GM12878 (cell line): ENCODE measurements around the gene FAM13C. TPM values are rescaled to one million over a fixed set of nuclear protein-coding genes. Genes with fewer than 3 reads are reported as not detected.

Experiments used
- ATAC-seq: fragments of 200-7000 bp; cut with Tn5 transposase; 3 replicates; pipeline ENCODE4 v1.9.1; 2020; ENCODE audit warnings: mild to moderate bottlenecking, moderate library complexity
- BruUV-seq: library from RNA; stranded (reverse); fragments of 400-500 nt; replicated peaks from 2 replicates; lab custom pipeline; 2021; lab: Mats Ljungman, UMichigan
- CTCF ChIA-PET: fragments of 300-600 bp; sonication (Branson Sonifier 250); formaldehyde crosslinking; extraction: SDS; loops from one replicate; lab custom pipeline; 2021; ENCODE audit warnings: inconsistent platforms; lab: Yijun Ruan, JAX
- POLR2A ChIA-PET: fragments of 350-600 bp; formaldehyde crosslinking; extraction: SDS; loops from one replicate; lab custom pipeline; 2021; ENCODE audit warnings: inconsistent platforms; lab: Charles Lee
- RAD21 ChIA-PET: fragments of 300-600 bp; sonication (Branson Sonifier 250); formaldehyde crosslinking; loops from one replicate; lab custom pipeline; 2023; ENCODE audit warnings: antibody characterized with exemption; ENCODE audit not compliant: unreplicated experiment; lab: Charles Lee
- SMC1A ChIA-PET: fragments of 300-600 bp; sonication (Branson Sonifier 250); formaldehyde crosslinking; loops from one replicate; lab custom pipeline; 2023; ENCODE audit not compliant: unreplicated experiment, uncharacterized antibody; lab: Charles Lee
- DNase-seq: peaks from one replicate; pipeline ENCODE4 v3.0.0-alpha.2; 2011; ENCODE audit warnings: low read depth, low spot score
- FAIRE-seq: peaks from 3 replicates; lab custom pipeline; 2011; peaks lifted over from hg19 to GRCh38; lab: Jason Lieb, UNC
- H2AFZ ChIP-seq: 2 replicates; pipeline ENCODE4 v1.6.0; 2011; ENCODE audit warnings: low read depth, low read length, control low read depth; ENCODE audit not compliant: control insufficient read depth
- H3K27ac ChIP-seq: 2 replicates; pipeline ENCODE4 v1.5.1; 2011; ENCODE audit warnings: control low read depth; ENCODE audit not compliant: control insufficient read depth, insufficient read depth
- H3K27me3 ChIP-seq, 2 experiments: replicated peaks in 1 of 2; 2 replicates each; pipeline versions ENCODE4 v1.6.0 to v1.6.1; 2011; ENCODE audit warnings: low read length in 1 of 2; ENCODE audit not compliant: control insufficient read depth in 2 of 2, insufficient read depth in 2 of 2
- H3K36me3 ChIP-seq, 2 experiments: 2 replicates each; pipeline ENCODE4 v1.5.1; 2011; ENCODE audit warnings: low read length in 1 of 2; ENCODE audit not compliant: control insufficient read depth in 2 of 2, insufficient read depth in 2 of 2
- H3K4me1 ChIP-seq: 2 replicates; pipeline ENCODE4 v1.6.1; 2011; ENCODE audit warnings: mild to moderate bottlenecking, low read length, moderate library complexity, mixed read lengths; ENCODE audit not compliant: control insufficient read depth, insufficient read depth
- H3K4me2 ChIP-seq: 2 replicates; pipeline ENCODE4 v1.6.0; 2011; ENCODE audit warnings: control low read depth; ENCODE audit not compliant: control insufficient read depth, insufficient read depth
- H3K4me3 ChIP-seq: fragments of 200-600 bp; sonication (generic); 2 replicates; pipeline ENCODE4 v1.5.1; 2016
- H3K79me2 ChIP-seq: 2 replicates; pipeline ENCODE4 v1.6.0; 2011; ENCODE audit warnings: low read length; ENCODE audit not compliant: control insufficient read depth, insufficient read depth
- H3K9ac ChIP-seq: 2 replicates; pipeline ENCODE4 v1.8.0; 2011; ENCODE audit warnings: low read length, control low read depth, mixed read lengths; ENCODE audit not compliant: control insufficient read depth, insufficient read depth
- H3K9me3 ChIP-seq: replicated peaks from 3 replicates; pipeline ENCODE4 v1.5.1; 2011; ENCODE audit warnings: mild to moderate bottlenecking, low read length; ENCODE audit not compliant: control insufficient read depth, insufficient read depth
- H4K20me1 ChIP-seq: 2 replicates; pipeline ENCODE4 v1.6.0; 2011; ENCODE audit not compliant: control insufficient read depth, insufficient read depth
- MTA2 ChIP-seq: fragments of 450-650 bp; IDR thresholded peaks from 2 replicates; pipeline ENCODE4 v1.6.1; 2016; ENCODE audit warnings: low read depth, mild to moderate bottlenecking, moderate library complexity
- POLR2AphosphoS2 ChIP-seq: IDR thresholded peaks from 2 replicates; pipeline ENCODE4 v1.6.1; 2011; ENCODE audit warnings: low read depth, mild to moderate bottlenecking, low read length, improper control_type of control experiment, moderate library complexity
- POLR2AphosphoS5 ChIP-seq: IDR thresholded peaks from 2 replicates; pipeline ENCODE4 v1.6.1; 2011; ENCODE audit warnings: mild to moderate bottlenecking, low read length, inconsistent platforms
- YY1 ChIP-seq: IDR thresholded peaks from 2 replicates; pipeline ENCODE4 v1.6.1; 2011; ENCODE audit warnings: low read depth, mild to moderate bottlenecking, low read length
- ZZZ3 ChIP-seq: IDR thresholded peaks from 2 replicates; pipeline ENCODE4 v1.6.1; 2011; ENCODE audit warnings: low read depth; ENCODE audit not compliant: control insufficient read depth, insufficient read length
- WGBS: methylation state at CpG from one replicate; pipeline ENCODE4 v1.1.6; 2016; ENCODE audit warnings: low lambda C conversion rate; ENCODE audit not compliant: insufficient replicate concordance, insufficient coverage; ENCODE audit errors: missing lambda C conversion rate; 5-methylcytosine and 5-hydroxymethylcytosine counted together
- in situ Hi-C: fragments of 300-500 bp; cut with MboI; formaldehyde crosslinking; loops from 9 replicates; pipeline ENCODE4 v1.14.3; 2018; ENCODE audit warnings: mixed read lengths
- intact Hi-C: fragments of 100-400 bp; cut with micrococcal nuclease; formaldehyde crosslinking; loops from one replicate; pipeline ENCODE4 v1.14.2; 2022; ENCODE audit not compliant: unreplicated experiment
- polyA plus RNA-seq, 11 experiments: library from polyadenylated mRNA; depleted of rRNA in 4 of 11; unstranded in 6 of 11; stranded (reverse) in 5 of 11; fragments of >200 nt; fragmentation: Nextera tagmentation in 4 of 11; fragmentation: Illumina TruSeq in 1 of 11; extraction: Ambion mirVana in 4 of 11; extraction: Trizol in 1 of 11; gene quantifications; 1 replicate in 1 of 11; 2 replicates in 10 of 11; pipeline versions ENCODE4 v1.2.1 to v1.2.3, GENCODE V29; 2011 to 2016; ENCODE audit warnings: inconsistent platforms in 2 of 11, missing spikeins in 2 of 11, low read depth in 1 of 11
- total RNA-seq, 4 experiments: library from RNA; depleted of rRNA in 3 of 4; stranded (reverse); fragments of >200 nt in 3 of 4; fragmentation: Illumina TruSeq in 1 of 4; extraction: Trizol in 1 of 4; gene quantifications; 2 replicates each; pipeline versions ENCODE4 v1.2.1 to v1.2.3, GENCODE V29; 2013 to 2021
- TF ChIP-seq, protein P1 (sequence below): fragments of 450-650 bp; IDR thresholded peaks from 2 replicates; pipeline ENCODE4 v1.6.1; 2018; ENCODE audit warnings: mild to moderate bottlenecking, low read depth, moderate library complexity; ENCODE audit not compliant: partially characterized antibody
- TF ChIP-seq, protein P2 (sequence below): fragments of 450-650 bp; IDR thresholded peaks from 2 replicates; pipeline ENCODE4 v1.6.1; 2017; ENCODE audit warnings: low read depth, mild to moderate bottlenecking, moderate library complexity

Gene FAM13C
- total and polyA plus RNA-seq, 10 of the 15 experiments (the other 5 are each of a cell fraction or from before 2014, with no cell fraction given), result 0.04 to 0.31 (median 0.13) TPM; not detected in 5

DNA sequence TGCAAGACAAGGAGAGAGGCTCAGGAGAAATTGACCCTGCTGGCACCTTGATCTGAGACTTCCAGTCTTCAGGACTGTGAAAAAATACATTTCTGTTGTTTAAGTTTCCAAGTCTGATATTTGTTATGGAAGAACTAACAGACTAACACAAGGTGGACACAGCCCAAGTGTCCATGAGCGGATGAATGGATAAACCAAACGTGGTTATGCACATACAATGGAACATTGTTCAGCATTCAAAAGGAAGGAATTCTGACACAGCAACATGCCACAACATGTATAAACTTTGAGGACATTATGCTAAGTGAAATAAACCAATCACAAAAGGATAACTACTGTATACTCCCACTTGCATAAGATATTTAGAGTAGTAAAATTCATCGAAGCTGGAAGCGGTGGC lies 76.5 kb downstream of the FAM13C start:
- 64% methylated on average over 4 of the region's 4 CpGs for WGBS
- Histone ChIP-seq H3K9me3 (no peaks in the 10 kb centered on the region), H3K4me3 (no peak overlapping the region), H3K4me1 (no peaks in the 10 kb centered on the region), H3K36me3 (no peaks in the 10 kb centered on the region), H3K4me2 (no peak overlapping the region), H3K9ac (no peak overlapping the region), H3K27ac (no peak overlapping the region), H4K20me1 (no peaks in the 10 kb centered on the region), H3K27me3 (no peaks in the 10 kb centered on the region; a peak in 1 of 4 replicates), H3K79me2 (no peaks in the 10 kb centered on the region), H2AFZ (no peak overlapping the region)
- ATAC-seq, result no peak
- FAIRE-seq, result no peak
- SMC1A ChIA-PET, result interaction anchor here (1.4 kb wide), 1 partner anchor 334 kb away, joined by 6 read pairs; no protein-coding TSS in a partner anchor
- intact Hi-C loops (no loop called here), in situ Hi-C loops (no loop called here)
- POLR2A ChIA-PET, result no interaction called here
- TF ChIP-seq POLR2AphosphoS2, result no peak
- TF ChIP-seq POLR2AphosphoS5, result no peak
- TF ChIP-seq ZZZ3, result no peak
- no peak for TF ChIP-seq YY1
- TF ChIP-seq MTA2, result no peak
- TF ChIP-seq, protein P1, sequence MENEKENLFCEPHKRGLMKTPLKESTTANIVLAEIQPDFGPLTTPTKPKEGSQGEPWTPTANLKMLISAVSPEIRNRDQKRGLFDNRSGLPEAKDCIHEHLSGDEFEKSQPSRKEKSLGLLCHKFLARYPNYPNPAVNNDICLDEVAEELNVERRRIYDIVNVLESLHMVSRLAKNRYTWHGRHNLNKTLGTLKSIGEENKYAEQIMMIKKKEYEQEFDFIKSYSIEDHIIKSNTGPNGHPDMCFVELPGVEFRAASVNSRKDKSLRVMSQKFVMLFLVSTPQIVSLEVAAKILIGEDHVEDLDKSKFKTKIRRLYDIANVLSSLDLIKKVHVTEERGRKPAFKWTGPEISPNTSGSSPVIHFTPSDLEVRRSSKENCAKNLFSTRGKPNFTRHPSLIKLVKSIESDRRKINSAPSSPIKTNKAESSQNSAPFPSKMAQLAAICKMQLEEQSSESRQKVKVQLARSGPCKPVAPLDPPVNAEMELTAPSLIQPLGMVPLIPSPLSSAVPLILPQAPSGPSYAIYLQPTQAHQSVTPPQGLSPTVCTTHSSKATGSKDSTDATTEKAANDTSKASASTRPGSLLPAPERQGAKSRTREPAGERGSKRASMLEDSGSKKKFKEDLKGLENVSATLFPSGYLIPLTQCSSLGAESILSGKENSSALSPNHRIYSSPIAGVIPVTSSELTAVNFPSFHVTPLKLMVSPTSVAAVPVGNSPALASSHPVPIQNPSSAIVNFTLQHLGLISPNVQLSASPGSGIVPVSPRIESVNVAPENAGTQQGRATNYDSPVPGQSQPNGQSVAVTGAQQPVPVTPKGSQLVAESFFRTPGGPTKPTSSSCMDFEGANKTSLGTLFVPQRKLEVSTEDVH, result no peak
- TF ChIP-seq, protein P2, sequence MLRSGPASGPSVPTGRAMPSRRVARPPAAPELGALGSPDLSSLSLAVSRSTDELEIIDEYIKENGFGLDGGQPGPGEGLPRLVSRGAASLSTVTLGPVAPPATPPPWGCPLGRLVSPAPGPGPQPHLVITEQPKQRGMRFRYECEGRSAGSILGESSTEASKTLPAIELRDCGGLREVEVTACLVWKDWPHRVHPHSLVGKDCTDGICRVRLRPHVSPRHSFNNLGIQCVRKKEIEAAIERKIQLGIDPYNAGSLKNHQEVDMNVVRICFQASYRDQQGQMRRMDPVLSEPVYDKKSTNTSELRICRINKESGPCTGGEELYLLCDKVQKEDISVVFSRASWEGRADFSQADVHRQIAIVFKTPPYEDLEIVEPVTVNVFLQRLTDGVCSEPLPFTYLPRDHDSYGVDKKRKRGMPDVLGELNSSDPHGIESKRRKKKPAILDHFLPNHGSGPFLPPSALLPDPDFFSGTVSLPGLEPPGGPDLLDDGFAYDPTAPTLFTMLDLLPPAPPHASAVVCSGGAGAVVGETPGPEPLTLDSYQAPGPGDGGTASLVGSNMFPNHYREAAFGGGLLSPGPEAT, result no peak
- no TSS peak for BruUV-seq
- DNase-seq, result no peak
- CTCF ChIA-PET, result no interaction called here
- RAD21 ChIA-PET, result no interaction called here
